WTC11 (cell line): ENCODE data around the gene RNF121. TPM values are rescaled to one million over a fixed set of nuclear protein-coding genes. Genes with fewer than 3 reads are reported as not detected.

ENCODE experiments used
- ATAC-seq: fragments of 200-7000 bp; cut with Tn5 transposase; 2 replicates; pipeline ENCODE4 v1.10.0; 2021; ENCODE audit warnings: mild to moderate bottlenecking, moderate library complexity
- CTCF ChIA-PET: fragments of 300-600 bp; sonication (Branson Sonifier 250); formaldehyde crosslinking; loops from one replicate; lab custom pipeline; 2021; ENCODE audit warnings: antibody characterized with exemption; lab: Charles Lee
- POLR2A ChIA-PET: fragments of 350-600 bp; sonication (Branson Sonifier 250); formaldehyde crosslinking; loops from one replicate; lab custom pipeline; 2021; ENCODE audit warnings: antibody characterized with exemption; lab: Charles Lee
- DNase-seq: peaks from one replicate; pipeline ENCODE4 v3.0.0; 2021; ENCODE audit warnings: low spot score
- H3K27ac Mint-ChIP-seq: 2 replicates; pipeline ENCODE4 v1.8.0; 2021; ENCODE audit warnings: mixed read lengths
- H3K27me3 Mint-ChIP-seq: 2 replicates; pipeline ENCODE4 v1.8.0; 2021; ENCODE audit warnings: low read depth, mild to moderate bottlenecking, moderate library complexity, mixed read lengths
- H3K36me3 Mint-ChIP-seq: 2 replicates; pipeline ENCODE4 v1.8.0; 2021; ENCODE audit warnings: mixed read lengths
- H3K4me1 Mint-ChIP-seq: 2 replicates; pipeline ENCODE4 v1.8.0; 2022; ENCODE audit warnings: mixed read lengths
- H3K4me3 Mint-ChIP-seq: 2 replicates; pipeline ENCODE4 v1.8.0; 2021; ENCODE audit warnings: mild to moderate bottlenecking, moderate library complexity, mixed read lengths
- H3K9me3 Mint-ChIP-seq: 2 replicates; pipeline ENCODE4 v1.8.0; 2021; ENCODE audit warnings: mixed read lengths
- ATF1 ChIP-seq: sonication (generic); formaldehyde crosslinking; IDR thresholded peaks from 2 replicates; pipeline ENCODE4 v1.8.1; 2023; ENCODE audit warnings: mild to moderate bottlenecking, moderate library complexity, missing genetic modification reagents
- CBFB ChIP-seq: sonication (generic); formaldehyde crosslinking; IDR thresholded peaks from 2 replicates; pipeline ENCODE4 v1.8.1; 2022; ENCODE audit warnings: mild to moderate bottlenecking, low read depth, missing genetic modification reagents
- MYBL2 ChIP-seq: sonication (generic); formaldehyde crosslinking; IDR thresholded peaks from 2 replicates; pipeline ENCODE4 v1.8.1; 2023; ENCODE audit warnings: mild to moderate bottlenecking, moderate library complexity, missing genetic modification reagents
- NFATC4 ChIP-seq: fragments of 250-450 bp; sonication (Bioruptor Pico); IDR thresholded peaks from 2 replicates; pipeline ENCODE4 v1.9.0; 2021; ENCODE audit warnings: mild to moderate bottlenecking
- NFE2L1 ChIP-seq: sonication (generic); formaldehyde crosslinking; IDR thresholded peaks from 2 replicates; pipeline ENCODE4 v1.8.1; 2023; ENCODE audit warnings: missing genetic modification reagents
- RORB ChIP-seq: fragments of 250-450 bp; sonication (Bioruptor Pico); IDR thresholded peaks from 2 replicates; pipeline ENCODE4 v1.9.0; 2021; ENCODE audit warnings: mild to moderate bottlenecking
- TP53 ChIP-seq: sonication (generic); formaldehyde crosslinking; IDR thresholded peaks from 2 replicates; pipeline ENCODE4 v1.8.1; 2023; ENCODE audit warnings: mild to moderate bottlenecking, missing genetic modification reagents
- ZNF219 ChIP-seq: sonication (generic); formaldehyde crosslinking; IDR thresholded peaks from 2 replicates; pipeline ENCODE4 v1.8.0; 2023; ENCODE audit warnings: missing genetic modification reagents, mild to moderate bottlenecking, borderline replicate concordance
- ZNF317 ChIP-seq: sonication (generic); formaldehyde crosslinking; IDR thresholded peaks from 2 replicates; pipeline ENCODE4 v1.8.1; 2023; ENCODE audit warnings: low read depth, mild to moderate bottlenecking, moderate library complexity, missing genetic modification reagents, borderline replicate concordance
- ZNF416 ChIP-seq: fragments of 250-450 bp; sonication (Bioruptor Pico); IDR thresholded peaks from 2 replicates; pipeline ENCODE4 v1.9.0; 2021; ENCODE audit warnings: mild to moderate bottlenecking, inconsistent platforms
- total RNA-seq: library from RNA; stranded (reverse); gene quantifications from 3 replicates; pipeline ENCODE4 v1.2.3, GENCODE V29; 2021
- TF ChIP-seq, protein P1 (sequence below): fragments of 250-450 bp; sonication (Bioruptor Pico); IDR thresholded peaks from 2 replicates; pipeline ENCODE4 v1.9.0; 2021; ENCODE audit warnings: mild to moderate bottlenecking
- TF ChIP-seq, protein P2 (sequence below): sonication (generic); formaldehyde crosslinking; IDR thresholded peaks from 2 replicates; pipeline ENCODE4 v1.8.1; 2022; ENCODE audit warnings: missing genetic modification reagents, borderline replicate concordance
- TF ChIP-seq, protein P3 (sequence below): sonication (generic); formaldehyde crosslinking; IDR thresholded peaks from 2 replicates; pipeline ENCODE4 v1.8.0; 2023; ENCODE audit warnings: missing genetic modification reagents, mild to moderate bottlenecking, borderline replicate concordance
- TF ChIP-seq, protein P4 (sequence below): sonication (generic); formaldehyde crosslinking; IDR thresholded peaks from 2 replicates; pipeline ENCODE4 v1.8.1; 2022; ENCODE audit warnings: low read depth, missing genetic modification reagents, borderline replicate concordance
- TF ChIP-seq, protein P5 (sequence below): sonication (generic); formaldehyde crosslinking; IDR thresholded peaks from 2 replicates; pipeline ENCODE4 v1.8.1; 2022; ENCODE audit warnings: mild to moderate bottlenecking, missing genetic modification reagents, moderate library complexity, borderline replicate concordance
- TF ChIP-seq, protein P6 (sequence below): sonication (generic); formaldehyde crosslinking; IDR thresholded peaks from 2 replicates; pipeline ENCODE4 v1.8.1; 2023; ENCODE audit warnings: mild to moderate bottlenecking, missing genetic modification reagents
- TF ChIP-seq, protein P7 (sequence below): sonication (generic); formaldehyde crosslinking; IDR thresholded peaks from 2 replicates; pipeline ENCODE4 v1.8.1; 2023; ENCODE audit warnings: mild to moderate bottlenecking, missing genetic modification reagents, moderate library complexity

The RNF121 gene
- total RNA-seq, 1 experiment from 2014 or later, result 40.2 TPM

DNA sequence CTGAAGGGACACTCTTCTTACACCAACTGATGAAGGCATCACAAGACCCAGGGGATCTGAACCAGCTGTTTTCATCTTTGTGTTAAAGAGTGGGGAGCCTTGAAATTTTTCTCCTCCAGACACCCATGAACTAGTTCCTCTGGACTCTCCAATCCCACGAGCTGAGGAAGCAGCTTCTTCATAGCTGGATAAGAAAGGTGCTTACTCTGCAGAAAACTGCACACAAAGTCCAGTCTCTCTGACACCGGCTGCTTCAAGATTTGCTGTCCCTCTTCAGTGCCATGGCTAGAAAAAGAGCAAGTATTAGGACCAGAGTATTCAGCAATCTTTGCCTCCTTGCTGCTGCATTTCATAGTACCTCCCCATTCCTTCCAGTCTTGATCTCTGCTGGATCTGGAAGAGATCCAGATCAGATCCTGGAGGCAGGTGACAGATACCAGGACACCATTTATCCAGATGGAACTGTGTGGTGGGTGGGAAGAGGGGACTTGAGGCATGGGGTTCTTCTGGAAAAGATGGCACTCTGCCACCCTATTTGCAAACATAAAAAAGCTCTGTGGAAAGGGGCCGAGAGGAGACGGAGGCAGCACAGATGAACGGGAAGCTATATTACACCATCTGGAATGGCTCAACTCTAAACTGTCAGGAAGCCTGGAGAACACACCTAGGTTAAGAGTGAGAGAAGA, 95.4 kb downstream of the RNF121 start (continued):
- no peak for TF ChIP-seq NFATC4
- TF ChIP-seq ZNF416 (CRISPR knock-in tag), result no peak
- TF ChIP-seq, protein P1, sequence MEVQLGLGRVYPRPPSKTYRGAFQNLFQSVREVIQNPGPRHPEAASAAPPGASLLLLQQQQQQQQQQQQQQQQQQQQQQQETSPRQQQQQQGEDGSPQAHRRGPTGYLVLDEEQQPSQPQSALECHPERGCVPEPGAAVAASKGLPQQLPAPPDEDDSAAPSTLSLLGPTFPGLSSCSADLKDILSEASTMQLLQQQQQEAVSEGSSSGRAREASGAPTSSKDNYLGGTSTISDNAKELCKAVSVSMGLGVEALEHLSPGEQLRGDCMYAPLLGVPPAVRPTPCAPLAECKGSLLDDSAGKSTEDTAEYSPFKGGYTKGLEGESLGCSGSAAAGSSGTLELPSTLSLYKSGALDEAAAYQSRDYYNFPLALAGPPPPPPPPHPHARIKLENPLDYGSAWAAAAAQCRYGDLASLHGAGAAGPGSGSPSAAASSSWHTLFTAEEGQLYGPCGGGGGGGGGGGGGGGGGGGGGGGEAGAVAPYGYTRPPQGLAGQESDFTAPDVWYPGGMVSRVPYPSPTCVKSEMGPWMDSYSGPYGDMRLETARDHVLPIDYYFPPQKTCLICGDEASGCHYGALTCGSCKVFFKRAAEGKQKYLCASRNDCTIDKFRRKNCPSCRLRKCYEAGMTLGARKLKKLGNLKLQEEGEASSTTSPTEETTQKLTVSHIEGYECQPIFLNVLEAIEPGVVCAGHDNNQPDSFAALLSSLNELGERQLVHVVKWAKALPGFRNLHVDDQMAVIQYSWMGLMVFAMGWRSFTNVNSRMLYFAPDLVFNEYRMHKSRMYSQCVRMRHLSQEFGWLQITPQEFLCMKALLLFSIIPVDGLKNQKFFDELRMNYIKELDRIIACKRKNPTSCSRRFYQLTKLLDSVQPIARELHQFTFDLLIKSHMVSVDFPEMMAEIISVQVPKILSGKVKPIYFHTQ (CRISPR knock-in tag), result no peak
- TF ChIP-seq, protein P2, sequence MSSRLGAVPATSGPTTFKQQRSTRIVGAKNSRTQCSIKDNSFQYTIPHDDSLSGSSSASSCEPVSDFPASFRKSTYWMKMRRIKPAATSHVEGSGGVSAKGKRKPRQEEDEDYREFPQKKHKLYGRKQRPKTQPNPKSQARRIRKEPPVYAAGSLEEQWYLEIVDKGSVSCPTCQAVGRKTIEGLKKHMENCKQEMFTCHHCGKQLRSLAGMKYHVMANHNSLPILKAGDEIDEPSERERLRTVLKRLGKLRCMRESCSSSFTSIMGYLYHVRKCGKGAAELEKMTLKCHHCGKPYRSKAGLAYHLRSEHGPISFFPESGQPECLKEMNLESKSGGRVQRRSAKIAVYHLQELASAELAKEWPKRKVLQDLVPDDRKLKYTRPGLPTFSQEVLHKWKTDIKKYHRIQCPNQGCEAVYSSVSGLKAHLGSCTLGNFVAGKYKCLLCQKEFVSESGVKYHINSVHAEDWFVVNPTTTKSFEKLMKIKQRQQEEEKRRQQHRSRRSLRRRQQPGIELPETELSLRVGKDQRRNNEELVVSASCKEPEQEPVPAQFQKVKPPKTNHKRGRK (CRISPR knock-in tag), result no peak
- TF ChIP-seq MYBL2 (CRISPR knock-in tag), result no peak

DNA sequence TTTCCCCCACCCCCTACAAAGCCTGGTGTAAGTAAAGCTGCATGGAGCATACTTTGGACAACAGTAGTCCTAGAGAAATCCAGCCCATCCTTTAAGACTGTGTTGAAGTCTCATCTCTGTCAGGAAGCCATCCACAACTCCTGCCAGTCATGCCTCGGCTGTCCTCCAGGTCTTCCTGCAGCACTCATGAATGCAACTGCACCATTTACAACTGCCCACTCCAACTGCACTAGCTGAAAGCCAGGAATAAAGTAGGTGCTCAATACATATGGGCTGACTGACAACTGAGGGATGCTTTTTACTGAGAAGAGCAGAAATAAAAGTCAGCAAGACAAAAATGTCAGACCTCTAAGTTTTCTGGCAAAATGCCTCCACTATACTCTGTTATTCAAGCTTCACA, 97.2 kb downstream of the RNF121 start:
- Mint-ChIP-seq H3K9me3 (no peaks in the 10 kb centered on the region), H3K27ac (peak overlapping the region; percentile 84), H3K36me3 (peaks cover 35% of the 10 kb centered on the region), H3K4me1 (peaks cover 3% of the 10 kb centered on the region; the same call in 1 of the 2 replicates), H3K4me3 (no peak overlapping the region), H3K27me3 (no peaks in the 10 kb centered on the region)
- DNase-seq, result no peak
- TF ChIP-seq, protein P3, sequence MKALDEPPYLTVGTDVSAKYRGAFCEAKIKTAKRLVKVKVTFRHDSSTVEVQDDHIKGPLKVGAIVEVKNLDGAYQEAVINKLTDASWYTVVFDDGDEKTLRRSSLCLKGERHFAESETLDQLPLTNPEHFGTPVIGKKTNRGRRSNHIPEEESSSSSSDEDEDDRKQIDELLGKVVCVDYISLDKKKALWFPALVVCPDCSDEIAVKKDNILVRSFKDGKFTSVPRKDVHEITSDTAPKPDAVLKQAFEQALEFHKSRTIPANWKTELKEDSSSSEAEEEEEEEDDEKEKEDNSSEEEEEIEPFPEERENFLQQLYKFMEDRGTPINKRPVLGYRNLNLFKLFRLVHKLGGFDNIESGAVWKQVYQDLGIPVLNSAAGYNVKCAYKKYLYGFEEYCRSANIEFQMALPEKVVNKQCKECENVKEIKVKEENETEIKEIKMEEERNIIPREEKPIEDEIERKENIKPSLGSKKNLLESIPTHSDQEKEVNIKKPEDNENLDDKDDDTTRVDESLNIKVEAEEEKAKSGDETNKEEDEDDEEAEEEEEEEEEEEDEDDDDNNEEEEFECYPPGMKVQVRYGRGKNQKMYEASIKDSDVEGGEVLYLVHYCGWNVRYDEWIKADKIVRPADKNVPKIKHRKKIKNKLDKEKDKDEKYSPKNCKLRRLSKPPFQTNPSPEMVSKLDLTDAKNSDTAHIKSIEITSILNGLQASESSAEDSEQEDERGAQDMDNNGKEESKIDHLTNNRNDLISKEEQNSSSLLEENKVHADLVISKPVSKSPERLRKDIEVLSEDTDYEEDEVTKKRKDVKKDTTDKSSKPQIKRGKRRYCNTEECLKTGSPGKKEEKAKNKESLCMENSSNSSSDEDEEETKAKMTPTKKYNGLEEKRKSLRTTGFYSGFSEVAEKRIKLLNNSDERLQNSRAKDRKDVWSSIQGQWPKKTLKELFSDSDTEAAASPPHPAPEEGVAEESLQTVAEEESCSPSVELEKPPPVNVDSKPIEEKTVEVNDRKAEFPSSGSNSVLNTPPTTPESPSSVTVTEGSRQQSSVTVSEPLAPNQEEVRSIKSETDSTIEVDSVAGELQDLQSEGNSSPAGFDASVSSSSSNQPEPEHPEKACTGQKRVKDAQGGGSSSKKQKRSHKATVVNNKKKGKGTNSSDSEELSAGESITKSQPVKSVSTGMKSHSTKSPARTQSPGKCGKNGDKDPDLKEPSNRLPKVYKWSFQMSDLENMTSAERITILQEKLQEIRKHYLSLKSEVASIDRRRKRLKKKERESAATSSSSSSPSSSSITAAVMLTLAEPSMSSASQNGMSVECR (CRISPR knock-in tag), result no peak
- TF ChIP-seq ATF1 (CRISPR knock-in tag) (no peak), ZNF219 (no peak)
- TF ChIP-seq, protein P4, sequence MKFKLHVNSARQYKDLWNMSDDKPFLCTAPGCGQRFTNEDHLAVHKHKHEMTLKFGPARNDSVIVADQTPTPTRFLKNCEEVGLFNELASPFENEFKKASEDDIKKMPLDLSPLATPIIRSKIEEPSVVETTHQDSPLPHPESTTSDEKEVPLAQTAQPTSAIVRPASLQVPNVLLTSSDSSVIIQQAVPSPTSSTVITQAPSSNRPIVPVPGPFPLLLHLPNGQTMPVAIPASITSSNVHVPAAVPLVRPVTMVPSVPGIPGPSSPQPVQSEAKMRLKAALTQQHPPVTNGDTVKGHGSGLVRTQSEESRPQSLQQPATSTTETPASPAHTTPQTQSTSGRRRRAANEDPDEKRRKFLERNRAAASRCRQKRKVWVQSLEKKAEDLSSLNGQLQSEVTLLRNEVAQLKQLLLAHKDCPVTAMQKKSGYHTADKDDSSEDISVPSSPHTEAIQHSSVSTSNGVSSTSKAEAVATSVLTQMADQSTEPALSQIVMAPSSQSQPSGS (CRISPR knock-in tag), result no peak
- ChIA-PET CTCF (interaction anchor here (1.0 to 3.7 kb wide), 14 partner anchors 10 to 421 kb away, joined by 3 to 235 read pairs (median 16); partner anchors contain the start of gene LRRC51), POLR2A (interaction anchor here (1.3 kb wide), 1 partner anchor 60 kb away, joined by 4 read pairs; no protein-coding TSS in a partner anchor)
- ATAC-seq, result no peak

DNA sequence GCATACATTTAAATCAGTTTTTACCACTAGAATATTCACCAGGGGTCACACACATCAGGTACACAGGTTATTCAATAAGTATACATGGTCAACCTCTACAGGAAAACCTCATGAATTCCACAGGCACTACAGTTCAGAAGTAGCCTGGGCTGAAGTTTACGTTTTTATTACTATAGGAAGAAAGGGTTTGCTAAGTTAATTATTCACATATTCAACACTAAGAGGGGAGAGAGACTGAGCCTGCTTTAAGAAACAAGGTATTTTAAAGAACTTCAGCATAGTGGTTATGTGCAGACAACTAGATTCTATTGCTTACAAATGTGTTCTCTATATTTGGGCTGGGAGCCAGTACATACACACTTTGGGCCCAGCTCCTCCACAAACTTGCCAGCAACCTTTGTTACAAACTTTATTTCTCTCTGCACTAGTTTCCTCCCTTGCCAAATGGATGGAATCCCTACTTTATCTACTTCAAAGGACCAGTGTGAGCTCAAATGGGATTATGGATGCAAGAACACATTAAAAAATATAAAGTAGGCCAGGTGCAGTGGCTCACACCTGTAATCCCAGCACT, 101.7 kb downstream of the RNF121 start:
- no peak for TF ChIP-seq RORB (CRISPR knock-in tag)
- TF ChIP-seq, protein P5, sequence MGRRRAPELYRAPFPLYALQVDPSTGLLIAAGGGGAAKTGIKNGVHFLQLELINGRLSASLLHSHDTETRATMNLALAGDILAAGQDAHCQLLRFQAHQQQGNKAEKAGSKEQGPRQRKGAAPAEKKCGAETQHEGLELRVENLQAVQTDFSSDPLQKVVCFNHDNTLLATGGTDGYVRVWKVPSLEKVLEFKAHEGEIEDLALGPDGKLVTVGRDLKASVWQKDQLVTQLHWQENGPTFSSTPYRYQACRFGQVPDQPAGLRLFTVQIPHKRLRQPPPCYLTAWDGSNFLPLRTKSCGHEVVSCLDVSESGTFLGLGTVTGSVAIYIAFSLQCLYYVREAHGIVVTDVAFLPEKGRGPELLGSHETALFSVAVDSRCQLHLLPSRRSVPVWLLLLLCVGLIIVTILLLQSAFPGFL (CRISPR knock-in tag), result no peak
- TF ChIP-seq, protein P6, sequence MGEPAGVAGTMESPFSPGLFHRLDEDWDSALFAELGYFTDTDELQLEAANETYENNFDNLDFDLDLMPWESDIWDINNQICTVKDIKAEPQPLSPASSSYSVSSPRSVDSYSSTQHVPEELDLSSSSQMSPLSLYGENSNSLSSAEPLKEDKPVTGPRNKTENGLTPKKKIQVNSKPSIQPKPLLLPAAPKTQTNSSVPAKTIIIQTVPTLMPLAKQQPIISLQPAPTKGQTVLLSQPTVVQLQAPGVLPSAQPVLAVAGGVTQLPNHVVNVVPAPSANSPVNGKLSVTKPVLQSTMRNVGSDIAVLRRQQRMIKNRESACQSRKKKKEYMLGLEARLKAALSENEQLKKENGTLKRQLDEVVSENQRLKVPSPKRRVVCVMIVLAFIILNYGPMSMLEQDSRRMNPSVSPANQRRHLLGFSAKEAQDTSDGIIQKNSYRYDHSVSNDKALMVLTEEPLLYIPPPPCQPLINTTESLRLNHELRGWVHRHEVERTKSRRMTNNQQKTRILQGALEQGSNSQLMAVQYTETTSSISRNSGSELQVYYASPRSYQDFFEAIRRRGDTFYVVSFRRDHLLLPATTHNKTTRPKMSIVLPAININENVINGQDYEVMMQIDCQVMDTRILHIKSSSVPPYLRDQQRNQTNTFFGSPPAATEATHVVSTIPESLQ (CRISPR knock-in tag), result no peak
- TF ChIP-seq CBFB (CRISPR knock-in tag), result no peak
- no peak for TF ChIP-seq NFATC4
- no peak for TF ChIP-seq TP53 (CRISPR knock-in tag)
- TF ChIP-seq, protein P7, sequence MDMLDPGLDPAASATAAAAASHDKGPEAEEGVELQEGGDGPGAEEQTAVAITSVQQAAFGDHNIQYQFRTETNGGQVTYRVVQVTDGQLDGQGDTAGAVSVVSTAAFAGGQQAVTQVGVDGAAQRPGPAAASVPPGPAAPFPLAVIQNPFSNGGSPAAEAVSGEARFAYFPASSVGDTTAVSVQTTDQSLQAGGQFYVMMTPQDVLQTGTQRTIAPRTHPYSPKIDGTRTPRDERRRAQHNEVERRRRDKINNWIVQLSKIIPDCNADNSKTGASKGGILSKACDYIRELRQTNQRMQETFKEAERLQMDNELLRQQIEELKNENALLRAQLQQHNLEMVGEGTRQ (CRISPR knock-in tag), result no peak
- no peak for TF ChIP-seq ZNF317 (CRISPR knock-in tag)
- no peak for TF ChIP-seq NFE2L1
- CTCF ChIA-PET, result interaction anchor here (1.1 to 4.6 kb wide), 3 partner anchors 9 to 208 kb away, joined by 3 to 29 read pairs (median 5); no protein-coding TSS in a partner anchor
- Mint-ChIP-seq H3K36me3 (peaks cover 23% of the 10 kb centered on the region), H3K9me3 (no peaks in the 10 kb centered on the region), H3K4me1 (peaks cover 2% of the 10 kb centered on the region; the same call in 1 of the 2 replicates), H3K4me3 (no peak overlapping the region), H3K27me3 (no peaks in the 10 kb centered on the region), H3K27ac (no peak overlapping the region)
- POLR2A ChIA-PET, result no interaction called here
- ATAC-seq (no peak), DNase-seq (no peak)
